ENCODE data around the gene CAPN2.
"Not testable (repeated sequence)": the region's sequence is repeated elsewhere in the genome, so short reads cannot be mapped to it uniquely, and the experiment has no call there.

Gene CAPN2

GRCh38 chr1:223739366-223740037 is 27.2 kb downstream of the CAPN2 start:
- DNase-seq: no peak

GRCh38 chr1:223740038-223740736 is 27.8 kb downstream of the CAPN2 start:
- not testable (repeated sequence) for DNase-seq

GRCh38 chr1:223741861-223742260 is 29.5 kb downstream of the CAPN2 start:
- DNase-seq: peak; percentile 91

GRCh38 chr1:223742856-223743517 is 30.6 kb downstream of the CAPN2 start:
- no peak for DNase-seq

- no peak for DNase-seq
Observed at GRCh38 chr1:223745731-223746130, 33.4 kb downstream of the CAPN2 start.

- no peak for DNase-seq
Observed at GRCh38 chr1:223747838-223748335, 35.5 kb downstream of the CAPN2 start.

- DNase-seq: peak; percentile 66
Observed at GRCh38 chr1:223748405-223748772, 36.0 kb downstream of the CAPN2 start.

GRCh38 chr1:223748773-223749733 is 36.7 kb downstream of the CAPN2 start:
- peak; percentile 78 for DNase-seq

GRCh38 chr1:223750730-223751570 is 38.6 kb downstream of the CAPN2 start:
- DNase-seq: no peak

- no peak for DNase-seq
Observed at GRCh38 chr1:223751696-223752095, 39.4 kb downstream of the CAPN2 start.

- DNase-seq: no peak
Observed at GRCh38 chr1:223752721-223753515, 40.6 kb downstream of the CAPN2 start.

- DNase-seq: no peak
Observed at GRCh38 chr1:223754681-223755431, 42.5 kb downstream of the CAPN2 start.

- DNase-seq: no peak
Observed at GRCh38 chr1:223755432-223755792, 43.1 kb downstream of the CAPN2 start.

GRCh38 chr1:223755992-223756775 is 43.8 kb downstream of the CAPN2 start:
- no peak for DNase-seq

- DNase-seq: no peak
Observed at GRCh38 chr1:223756806-223757700, 44.7 kb downstream of the CAPN2 start.

GRCh38 chr1:223758734-223759133 is 46.4 kb downstream of the CAPN2 start:
- no peak for DNase-seq

- no peak for DNase-seq
Observed at GRCh38 chr1:223759273-223759672, 46.9 kb downstream of the CAPN2 start.

GRCh38 chr1:223760833-223761232 is 48.5 kb downstream of the CAPN2 start:
- DNase-seq: no peak

Measured in islet precursor cell (in vitro differentiated cells).